COLO829 (cell line): ENCODE measurements around the gene PLXDC2.
"Not testable (repeated sequence)": the region's sequence is repeated elsewhere in the genome, so short reads cannot be mapped to it uniquely, and the experiment has no call there.

Experiments used
- DNase-seq: peaks from one replicate; pipeline ENCODE4 v3.0.0; 2012; ENCODE audit warnings: low spot score

PLXDC2 gene

DNA sequence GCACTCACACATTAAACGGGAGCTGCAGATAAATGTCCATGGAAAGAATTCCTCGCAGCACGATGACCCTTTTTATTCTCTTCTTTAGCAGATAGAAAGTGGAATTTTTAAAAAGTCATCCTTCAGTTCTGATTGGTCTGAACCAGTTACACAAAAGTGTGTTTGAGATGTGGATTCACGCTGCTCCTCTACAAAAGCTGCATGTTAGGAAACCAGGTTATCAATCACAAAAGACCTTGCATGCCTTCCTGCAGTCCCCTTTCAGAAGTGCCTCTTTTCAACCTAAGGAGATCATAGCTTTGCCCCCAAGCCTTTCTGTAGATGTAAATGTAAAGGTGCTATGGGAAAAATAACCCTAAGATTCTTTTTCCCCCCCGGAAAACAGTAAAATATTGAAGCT, 299.7 kb downstream of the PLXDC2 start:
- no peak for DNase-seq

DNA sequence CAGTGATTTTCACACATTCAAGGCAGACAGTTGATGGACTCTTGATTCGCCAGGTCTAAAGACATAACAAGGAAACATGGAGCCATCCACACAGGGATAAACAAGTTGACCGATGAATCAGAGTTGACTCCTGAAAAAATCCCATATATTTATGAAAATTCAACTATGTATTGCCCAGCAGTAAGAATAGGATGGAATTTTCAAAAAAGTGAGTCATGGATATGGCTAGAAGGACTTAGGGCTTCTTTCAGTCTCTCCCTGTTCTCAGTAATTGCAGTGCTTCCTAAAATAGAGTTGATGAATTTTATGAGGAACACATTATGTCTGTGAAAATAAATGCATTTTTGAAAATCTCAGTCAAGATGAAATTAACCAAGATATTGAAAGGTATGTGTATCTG, 301.2 kb downstream of the PLXDC2 start:
- DNase-seq = no peak

DNA sequence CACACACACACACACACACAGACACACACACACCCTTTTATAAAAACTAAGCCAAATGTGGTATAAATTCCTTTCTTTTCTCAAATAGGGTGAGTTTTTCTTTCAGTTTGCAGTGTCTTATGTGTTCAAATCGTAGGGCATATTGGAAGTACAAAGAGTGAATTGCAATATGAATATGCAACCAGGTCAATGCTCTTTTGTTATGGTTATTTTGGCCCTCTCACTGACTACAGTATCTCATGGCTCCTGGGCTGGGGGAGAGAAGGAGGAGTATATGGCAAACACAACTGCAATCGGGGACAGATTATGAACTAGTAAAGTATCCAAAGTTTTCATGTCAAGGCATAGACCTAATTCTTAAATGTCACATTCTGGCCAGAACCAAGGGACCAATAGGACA, 301.9 kb downstream of the PLXDC2 start:
- no peak for DNase-seq

DNA sequence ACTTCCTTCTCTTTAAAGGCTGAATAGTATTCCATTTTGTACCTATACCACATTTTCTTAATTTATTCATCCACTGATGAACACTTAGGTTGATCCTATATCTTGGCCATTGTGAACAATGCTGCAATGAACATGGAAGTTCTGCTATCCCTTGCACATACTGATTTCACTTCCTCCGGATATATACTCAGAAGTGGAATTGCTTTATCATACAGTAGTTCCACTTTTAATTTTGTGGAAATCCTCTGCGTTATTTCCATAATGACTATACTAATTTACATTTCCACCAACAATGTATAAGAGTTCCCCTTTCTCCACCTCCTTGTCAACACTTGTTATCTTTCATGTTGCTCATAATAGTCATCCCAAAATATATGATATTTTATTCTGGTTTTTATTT, 312.6 kb downstream of the PLXDC2 start:
- no peak for DNase-seq

DNA sequence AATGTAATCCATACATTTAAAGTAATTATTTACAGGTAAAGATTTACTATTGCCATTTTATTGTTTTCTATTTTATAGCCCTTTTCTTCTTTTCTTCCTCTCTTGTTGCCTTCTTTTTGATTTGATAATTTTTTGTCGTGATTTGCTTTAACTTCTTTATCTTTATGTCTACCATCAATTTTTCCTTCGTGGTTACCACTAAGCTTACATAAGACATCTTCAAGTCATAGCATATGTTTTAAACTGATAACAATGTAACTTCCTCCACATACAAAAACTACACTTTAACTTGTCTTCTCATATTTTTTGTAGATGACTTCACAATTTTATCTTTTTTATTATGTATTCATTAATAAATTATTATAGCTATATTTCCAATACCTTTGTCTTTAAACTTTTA, 316.6 kb downstream of the PLXDC2 start:
- no peak for DNase-seq

DNA sequence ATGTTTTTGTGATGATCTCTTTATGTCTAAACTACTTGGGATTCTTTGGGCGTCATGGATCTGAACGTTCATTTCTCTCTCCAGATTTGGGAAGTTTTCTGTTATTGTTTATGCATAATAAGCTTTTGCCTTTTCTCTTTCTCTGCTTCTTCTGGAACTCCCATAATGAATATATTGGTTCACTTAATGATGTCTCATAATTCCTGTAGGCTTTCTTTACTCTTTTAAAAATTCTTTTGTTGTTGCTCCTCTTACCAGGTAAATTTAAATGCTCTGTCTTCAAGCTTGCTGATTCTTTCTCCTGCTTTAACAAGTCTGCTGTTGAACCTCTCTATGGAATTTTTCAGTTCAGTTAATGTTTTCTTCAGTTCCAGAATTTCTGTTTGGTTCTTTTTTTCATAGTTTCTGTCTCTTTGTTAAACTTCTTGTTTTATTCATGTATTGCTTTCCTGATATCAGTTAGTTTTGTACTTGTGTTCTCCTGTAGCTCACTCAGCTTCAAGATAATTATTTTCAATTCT, 317.5 kb downstream of the PLXDC2 start:
- DNase-seq = no peak

DNA sequence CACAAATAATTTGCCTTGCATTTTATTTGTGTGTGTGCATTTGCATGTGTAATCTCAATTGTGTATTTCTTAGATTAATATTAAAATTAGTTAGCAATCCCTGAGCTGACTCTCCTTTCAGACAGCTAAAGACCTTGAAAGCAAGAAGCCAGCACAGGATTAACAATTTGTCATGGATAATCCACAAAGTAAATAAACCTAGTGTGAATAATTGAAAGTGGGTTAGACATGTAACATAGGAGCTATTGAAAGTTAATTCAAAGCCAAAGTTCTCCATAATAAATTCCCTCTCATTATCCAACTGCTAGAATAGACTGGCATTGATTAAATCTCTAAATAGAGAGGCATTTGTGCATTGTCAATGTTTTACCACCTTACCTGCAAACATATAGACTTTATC, 326.1 kb downstream of the PLXDC2 start:
- no peak for DNase-seq

DNA sequence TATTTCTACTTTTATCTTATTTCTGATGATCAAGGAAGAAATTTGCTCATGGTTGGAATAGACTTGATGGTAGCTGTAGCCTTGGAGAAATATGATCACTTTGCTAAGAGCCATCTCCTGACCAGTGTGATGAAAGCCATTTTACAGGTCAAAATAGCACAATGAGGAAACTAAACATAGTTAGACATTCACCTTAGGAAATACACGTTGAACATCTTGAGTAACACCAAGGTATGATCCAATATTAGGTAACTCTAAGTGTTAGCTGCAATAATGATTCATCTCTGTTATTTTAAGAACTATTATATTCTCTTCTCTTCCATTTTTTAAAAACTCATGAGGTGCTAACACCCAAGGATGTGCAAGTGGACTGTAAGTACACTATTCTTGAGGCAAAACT, 328.0 kb downstream of the PLXDC2 start:
- DNase-seq = no peak

DNA sequence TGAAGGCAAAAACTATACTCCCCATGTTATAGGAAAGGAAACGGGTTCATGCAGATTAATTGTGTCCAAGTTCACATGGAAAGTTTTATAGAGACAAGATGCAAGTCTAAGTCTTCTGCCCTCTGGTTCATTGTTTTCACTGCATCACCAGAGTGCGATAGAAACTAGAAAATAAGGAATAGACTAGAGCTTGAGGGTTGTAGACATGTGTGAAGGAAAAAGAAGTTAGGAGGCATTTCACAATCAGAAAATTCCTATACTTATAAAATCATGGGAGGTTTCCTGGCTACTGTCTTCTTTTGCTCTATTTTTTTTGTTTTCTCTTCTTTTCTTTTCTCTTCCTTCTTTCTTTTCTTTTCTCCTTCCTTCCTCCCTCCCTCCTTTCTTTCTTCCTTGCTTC, 329.8 kb downstream of the PLXDC2 start:
- DNase-seq = no peak

DNA sequence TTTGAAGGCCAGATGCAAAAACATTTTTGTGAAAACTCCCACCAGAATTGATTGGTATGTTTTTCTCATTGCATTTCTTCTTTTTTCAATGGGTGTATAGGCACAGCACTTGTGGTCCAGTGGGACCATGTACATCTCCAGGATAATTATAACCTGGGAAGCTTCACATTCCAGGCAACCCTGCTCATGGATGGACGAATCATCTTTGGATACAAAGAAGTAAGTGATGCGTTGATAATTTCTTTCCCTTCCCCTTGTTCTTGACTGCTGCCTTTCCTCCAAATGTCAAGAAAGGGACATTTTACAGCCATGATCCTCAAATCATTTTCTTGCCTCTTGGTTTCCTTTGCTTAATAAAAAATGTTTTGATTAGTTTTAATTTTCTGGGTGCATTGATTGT, 331.5 kb downstream of the PLXDC2 start:
- no peak for DNase-seq

DNA sequence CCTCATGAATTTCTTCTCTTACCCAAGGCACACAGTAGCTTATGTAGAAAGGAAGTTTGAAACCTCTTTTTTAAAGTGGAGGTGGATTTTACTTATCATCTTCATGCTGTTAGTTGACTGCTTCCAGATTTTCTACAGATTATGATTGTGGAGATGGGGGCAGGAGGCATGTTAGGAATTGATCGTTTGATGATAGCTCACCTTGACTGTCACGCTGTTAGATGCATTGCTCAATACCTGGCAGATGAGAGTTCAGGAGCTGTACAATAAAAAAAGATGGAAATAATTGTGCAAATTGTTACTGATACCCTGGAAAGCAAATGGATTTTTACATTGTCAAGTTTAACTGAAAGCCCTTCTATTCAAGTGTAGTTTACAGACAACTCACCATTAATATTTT, 340.3 kb downstream of the PLXDC2 start:
- no peak for DNase-seq

DNA sequence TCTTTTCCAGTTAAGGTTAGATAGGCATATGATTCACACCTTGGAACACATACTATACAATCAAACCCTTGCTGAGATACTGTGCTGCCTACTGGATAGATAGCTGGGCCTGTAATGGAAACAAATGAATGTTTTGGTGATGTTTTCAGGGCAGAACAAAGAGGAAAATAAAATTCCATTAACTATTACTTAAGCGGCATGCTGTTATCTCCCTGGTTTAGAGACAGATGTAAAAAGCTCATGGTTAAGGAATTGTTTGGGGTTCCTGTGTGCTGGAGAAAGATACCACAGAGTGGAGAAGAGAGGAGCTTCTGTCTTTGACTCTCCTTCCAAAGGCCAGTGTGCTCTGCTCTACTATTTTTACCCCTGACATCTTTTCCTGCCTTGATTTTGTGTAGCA, 341.1 kb downstream of the PLXDC2 start:
- DNase-seq = no peak

DNA sequence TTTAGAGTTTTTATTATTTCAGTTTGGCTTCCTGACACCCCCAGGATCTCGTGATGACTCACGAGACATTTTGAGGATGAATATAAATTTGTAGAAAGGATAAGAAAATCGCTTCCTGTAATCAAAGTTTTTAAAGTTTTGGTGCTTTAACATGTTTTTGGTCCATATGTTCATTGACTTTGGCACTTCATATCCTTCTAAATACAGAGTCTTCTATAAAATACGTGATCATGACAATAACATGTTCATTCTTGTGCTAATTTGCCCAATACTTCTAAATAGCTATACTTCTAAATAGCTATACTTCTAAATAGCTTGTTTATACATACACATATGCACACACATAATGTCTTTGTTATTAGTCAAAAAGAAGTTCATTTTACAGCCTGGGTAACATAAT, 341.9 kb downstream of the PLXDC2 start:
- no peak for DNase-seq

DNA sequence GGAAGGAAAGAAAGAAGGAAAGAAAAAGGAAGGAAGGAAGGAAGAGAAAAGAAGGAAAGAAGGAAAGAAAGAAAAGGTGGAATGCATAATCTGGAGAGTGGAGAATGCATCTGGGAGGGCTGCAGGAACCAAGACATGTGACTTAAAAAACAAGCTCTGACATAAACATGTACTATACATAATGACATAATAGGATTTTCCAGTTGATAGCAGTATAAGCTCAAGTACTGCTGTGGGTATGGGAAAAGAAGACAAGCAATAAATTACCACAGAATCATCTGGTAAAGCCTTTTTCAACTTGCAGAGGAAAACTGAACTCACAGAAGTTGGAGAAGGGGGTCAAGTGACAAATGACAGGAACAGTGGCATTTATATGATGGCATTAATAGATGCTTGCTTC, 345.9 kb downstream of the PLXDC2 start:
- DNase-seq = no peak

DNA sequence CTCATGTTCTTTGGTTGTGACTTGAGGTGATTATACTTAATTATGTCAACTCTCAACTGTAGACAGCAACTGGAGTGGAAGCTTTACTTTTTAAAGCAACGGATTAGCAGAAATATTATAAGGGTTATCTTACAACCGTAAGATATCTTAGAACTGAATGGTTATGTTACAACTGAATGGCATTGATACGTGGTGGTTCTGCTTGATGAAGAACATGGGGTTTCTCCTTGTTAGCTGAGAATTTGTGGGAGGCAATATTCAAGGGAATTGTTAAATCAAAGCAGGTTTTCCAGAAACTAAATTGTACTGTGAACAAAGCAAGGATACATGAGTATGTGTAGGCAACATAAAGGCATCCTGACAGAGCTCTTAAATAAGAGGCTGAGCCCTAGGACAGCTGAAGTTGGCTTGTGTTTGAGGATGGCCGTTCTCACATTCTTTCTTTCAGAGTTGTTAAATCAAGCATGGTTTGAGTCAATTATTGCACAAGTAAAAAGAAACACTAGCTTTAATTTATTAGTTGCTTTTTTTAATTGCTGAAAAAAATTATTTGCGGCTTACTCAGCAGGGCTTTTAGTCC, 350.0 kb downstream of the PLXDC2 start:
- DNase-seq = no peak

DNA sequence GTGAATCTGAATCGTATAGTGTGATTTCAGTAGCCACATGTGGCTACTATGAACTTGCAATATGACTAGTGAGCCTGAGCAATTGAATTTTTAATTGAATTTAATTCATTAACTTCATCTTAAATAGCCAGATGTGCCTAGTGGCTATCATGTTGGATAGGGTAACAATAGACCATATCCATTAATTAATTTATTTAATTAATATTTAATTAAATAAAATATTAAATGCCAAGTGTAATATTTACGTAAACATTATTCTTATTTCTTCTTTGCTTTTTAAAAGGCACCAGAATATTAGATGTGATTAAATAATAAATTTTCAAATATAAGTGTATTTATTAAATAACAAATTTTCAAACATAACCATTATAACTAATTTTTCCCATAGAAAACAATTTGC, 354.4 kb downstream of the PLXDC2 start:
- no peak for DNase-seq

DNA sequence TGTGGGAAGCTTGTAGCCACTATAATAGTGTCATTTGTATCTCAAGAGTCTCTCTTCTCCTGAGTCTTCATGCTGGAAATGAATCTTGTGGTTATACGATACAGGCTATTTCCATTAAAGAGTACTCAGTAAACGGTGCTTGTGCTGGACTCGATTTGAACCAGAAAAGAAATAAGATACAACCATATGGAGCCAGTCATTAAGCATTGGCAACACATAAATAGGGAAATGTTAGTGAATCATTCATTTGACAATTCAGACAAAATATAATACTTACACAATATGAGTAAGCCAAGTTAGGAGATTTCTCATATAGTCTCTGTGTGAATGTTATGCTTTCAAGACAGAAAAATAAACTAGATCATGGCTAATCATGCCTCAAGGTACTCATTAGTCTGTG, 356.8 kb downstream of the PLXDC2 start:
- no peak for DNase-seq

DNA sequence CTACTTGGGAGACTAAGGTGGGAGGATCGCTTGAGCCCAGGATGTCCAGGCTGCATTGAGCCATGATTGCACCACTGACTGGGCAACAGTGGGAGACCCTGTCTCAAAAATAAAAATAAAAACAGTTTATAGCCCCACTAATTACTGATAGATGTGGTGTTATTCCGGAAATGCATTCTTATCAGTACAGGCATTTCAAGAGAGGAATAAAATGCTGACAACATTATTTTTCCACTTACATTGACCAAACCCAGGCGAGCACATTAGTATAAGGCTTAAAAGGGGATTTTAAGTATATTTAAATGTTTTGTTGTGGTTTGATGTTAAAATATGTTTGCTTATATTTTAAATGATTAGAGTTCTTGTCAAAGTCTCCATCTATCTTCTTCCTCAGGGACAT, 359.5 kb downstream of the PLXDC2 start:
- no peak for DNase-seq

DNA sequence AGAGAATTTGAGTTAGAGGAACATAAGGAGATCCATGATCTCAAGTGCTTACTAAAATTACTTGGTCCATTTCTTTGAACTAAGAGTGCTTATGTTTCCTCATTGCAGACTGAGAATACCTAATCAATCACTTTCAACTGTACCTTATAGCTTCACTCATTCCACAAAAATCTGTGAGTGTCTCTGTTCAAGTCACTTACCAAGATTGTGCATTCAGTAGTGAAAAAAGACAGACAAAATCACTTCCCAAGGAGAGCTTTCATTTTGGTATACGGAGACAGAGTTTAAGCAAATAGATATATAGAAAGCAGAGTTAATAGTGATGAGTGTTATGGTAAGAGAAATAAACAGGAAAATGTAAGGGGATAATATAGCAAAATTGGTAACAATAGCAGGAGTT, 364.5 kb downstream of the PLXDC2 start:
- no peak for DNase-seq

DNA sequence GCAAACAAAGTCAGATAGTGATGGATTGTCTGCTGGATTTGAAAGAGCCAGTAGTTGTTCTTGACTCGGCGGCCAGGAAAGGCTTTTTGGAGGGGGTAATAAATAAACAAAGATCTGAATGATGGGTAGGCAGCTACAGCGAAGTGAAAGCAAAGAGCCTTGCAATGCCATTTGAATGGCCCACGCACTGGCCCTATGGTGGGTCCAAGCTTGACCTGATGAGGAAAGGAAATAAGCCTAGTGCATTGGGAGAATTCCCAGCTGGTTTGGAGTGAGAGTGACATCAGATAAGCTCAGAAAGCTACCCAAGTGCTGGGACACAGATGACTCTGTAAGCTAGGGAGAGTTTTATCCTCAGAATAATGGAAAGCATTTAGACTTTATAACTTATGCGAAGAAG, 365.2 kb downstream of the PLXDC2 start:
- no peak for DNase-seq

DNA sequence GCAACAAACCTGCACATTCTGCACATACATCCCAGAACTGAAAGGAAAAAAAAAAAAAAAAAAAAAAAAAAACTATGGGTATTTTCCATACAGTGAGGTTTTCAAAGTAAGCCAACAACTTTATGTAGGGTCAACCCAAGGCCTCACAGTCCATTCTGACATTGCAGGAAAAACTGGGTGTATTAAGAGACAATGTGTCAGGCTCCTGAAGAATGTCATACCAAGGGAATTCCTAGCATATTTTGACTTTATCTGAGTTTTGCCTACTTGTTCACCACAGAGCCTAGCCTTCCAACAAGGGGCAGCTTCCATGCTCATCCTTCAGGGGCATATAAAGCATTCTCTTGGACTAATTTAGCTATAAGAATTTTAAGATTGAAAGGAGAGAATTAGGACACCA, 368.9 kb downstream of the PLXDC2 start:
- peak; percentile 1 for DNase-seq

DNA sequence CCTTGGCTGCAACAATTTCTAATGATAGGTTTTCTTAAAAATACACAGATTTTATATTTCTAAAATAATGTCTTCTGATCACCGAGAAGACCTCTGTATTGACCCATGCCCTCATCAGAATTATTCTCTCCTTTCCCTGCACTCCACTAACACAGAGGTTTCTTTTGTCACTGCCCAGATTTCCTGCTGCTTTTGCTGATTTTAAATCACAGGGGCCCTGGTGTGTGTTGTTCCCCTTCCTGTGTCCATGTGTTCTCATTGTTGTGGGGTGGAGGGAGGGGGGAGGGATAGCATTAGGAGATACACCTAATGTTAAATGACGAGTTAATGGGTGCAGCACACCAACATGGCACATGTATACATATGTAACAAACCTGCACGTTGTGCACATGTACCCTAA, 375.2 kb downstream of the PLXDC2 start:
- not testable (repeated sequence) for DNase-seq

DNA sequence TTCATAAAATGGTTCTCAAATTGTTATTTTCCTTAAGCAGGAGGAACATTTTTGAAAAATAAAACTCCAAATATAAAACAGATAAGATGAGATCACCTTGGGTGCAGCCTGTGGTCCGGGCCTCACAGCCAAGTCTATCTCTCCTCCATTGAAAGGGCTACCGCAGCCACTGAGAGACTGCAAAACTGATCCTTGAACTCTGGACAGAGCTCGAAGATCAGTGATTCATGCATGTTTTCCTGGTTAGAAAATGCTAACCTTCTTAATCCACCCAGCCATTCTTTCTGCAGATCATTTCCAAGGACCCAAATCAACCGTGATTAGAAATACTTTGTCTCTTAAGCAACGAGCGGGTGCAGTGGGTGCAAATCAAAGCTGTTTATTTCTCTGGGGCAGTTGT, 378.8 kb downstream of the PLXDC2 start:
- DNase-seq = no peak

DNA sequence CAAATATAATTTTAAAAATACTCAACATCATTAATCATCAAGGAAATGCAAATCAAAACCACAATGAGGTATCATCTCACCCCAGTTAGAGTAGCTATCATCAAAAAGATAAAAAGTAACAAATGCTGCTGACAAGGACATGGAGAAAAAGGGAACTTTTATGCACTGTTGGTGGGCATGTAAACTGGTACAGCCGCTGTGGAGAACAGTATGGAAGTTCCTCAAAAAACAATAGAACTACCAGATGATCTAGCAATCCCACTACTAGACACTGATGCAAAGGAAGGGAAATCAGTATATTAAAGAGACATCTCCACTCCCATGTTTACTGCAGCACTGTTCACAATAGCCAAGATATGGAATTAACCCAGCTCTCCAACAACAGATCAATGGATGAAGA, 384.5 kb downstream of the PLXDC2 start:
- no peak for DNase-seq

DNA sequence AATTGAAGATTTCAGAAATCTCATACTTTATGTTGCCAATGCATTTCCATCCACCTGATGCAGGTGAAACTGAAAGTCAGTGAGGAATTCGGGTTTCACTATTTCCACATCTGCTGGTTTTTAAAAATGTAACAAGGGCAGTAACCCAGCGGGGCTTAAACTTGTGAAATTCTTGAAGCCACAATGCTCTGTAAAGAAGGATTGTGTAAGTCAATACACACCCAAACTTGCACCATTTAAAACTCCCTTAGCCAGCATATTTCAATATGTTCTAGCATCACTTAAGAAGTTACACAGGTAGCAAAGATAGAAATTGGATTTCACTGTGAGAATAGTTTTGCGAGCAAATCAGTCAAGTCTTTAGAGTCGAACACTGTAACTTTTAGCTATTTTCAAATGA, 386.1 kb downstream of the PLXDC2 start:
- no peak for DNase-seq
